Islet of Langerhans (tissue), 1 donor: ENCODE data around the gene NXPH2.
"Not testable (repeated sequence)": the region's sequence is repeated elsewhere in the genome, so short reads cannot be mapped to it uniquely, and the experiment has no call there.

ENCODE experiments used
- FAIRE-seq: peaks from one replicate; lab custom pipeline; 2011; peaks lifted over from hg19 to GRCh38; lab: Jason Lieb, UNC

The NXPH2 gene

GRCh38 chr2:138752197-138752956 is 27.8 kb downstream of the NXPH2 start:
- no peak for FAIRE-seq

- no peak for FAIRE-seq
These were observed 35.5 kb downstream of the NXPH2 start for GRCh38 chr2:138744713-138745112.

DNA sequence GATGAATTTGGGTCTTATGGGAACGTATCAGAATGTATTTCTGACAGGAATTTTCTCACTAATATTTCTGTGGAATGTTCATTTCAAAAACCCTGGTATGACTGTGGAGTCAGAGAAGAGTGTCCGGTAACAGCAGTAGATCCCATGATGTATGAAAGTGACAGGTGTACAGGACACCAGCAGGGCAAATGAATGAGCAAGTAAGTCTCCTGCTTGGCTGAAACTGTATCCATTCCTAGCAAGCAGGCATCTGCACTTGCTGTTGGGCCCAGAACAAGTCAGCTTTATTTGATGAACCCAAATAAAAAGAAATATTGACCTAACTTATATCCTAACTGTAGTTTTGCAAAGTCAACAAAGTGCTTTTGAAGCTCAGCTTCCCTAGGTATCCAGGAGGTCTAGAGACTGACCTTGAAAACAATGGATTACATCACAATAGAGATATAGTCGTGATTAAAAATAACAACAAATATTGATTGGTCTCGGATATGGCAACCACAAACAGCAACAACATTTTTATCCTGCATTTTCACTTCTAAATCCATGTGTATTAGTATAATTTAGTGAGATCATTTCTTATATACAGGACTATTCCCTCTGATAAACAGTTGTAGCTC is 37.6 kb downstream of the NXPH2 start:
- FAIRE-seq, result no peak

- FAIRE-seq, result no peak
These were observed 38.3 kb downstream of the NXPH2 start for GRCh38 chr2:138741851-138742250.

DNA sequence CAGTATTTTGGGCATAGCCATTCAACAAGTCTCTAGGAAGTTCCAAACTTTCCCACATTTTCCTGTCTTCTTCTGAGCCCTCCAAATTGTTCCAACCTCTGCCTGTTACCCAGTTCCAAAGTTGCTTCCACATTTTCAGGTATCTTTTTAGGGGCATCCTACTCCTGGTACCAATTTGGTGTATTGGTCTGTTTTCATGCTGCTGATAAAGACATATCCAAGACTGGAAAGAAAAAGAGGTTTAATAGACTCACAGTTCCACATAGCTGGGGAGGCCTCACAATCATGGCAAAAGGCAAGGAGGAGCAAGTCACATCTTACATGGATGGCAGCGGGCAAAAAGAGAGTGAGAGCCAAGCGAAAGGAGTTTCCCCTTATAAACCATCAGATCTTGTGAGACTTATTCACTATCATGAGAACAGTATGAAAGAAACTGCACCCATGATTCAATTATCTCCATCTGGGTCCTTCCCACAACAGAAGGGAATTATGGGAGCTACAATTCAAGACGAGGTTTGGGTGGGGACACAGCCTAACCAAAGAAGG is 43.1 kb downstream of the NXPH2 start:
- FAIRE-seq, result not testable (repeated sequence)

DNA sequence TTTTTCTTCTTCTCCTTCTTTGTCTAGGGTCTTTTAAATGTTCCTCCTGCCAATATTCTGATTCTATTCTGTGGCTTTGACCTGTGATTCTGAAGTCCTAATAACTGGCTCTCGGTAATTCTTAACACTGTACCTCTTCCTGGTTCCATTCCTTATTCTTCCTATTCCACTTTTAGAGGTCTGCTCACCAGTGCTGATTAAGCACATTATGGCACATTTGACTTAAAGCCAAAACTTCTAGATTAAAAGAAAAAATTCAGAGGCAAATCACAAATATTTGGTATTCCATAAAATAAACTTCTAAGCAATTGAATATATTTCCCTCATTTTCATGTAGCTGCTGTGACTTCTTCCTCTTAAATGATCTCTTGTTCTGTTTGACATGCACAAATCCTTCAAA is 47.5 kb downstream of the NXPH2 start:
- no peak for FAIRE-seq

DNA sequence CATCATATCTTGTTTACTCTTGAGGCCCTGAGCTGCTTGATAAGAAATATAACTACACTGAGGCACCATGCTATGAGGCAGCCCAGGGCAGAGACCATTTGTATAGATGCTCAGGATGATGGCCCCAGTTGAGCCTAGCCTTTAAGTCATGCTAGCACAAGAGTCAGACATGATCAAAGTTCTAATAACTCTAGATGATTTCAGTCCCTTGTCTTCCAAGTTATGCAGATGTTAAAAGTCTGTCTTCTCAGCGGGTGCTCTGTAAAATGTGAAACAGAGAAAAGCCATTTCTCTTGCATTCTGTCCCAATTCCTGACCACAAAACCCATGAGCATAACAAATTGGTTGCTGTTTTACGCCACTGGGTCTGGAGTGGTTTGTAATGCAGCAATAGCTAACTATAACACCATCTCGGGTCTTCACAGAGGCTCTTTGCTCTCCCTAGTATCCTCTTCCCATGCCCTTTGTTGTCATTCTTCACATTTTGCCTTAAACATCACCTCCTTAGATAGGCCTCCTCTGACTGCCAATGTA is 49.6 kb downstream of the NXPH2 start:
- no peak for FAIRE-seq

DNA sequence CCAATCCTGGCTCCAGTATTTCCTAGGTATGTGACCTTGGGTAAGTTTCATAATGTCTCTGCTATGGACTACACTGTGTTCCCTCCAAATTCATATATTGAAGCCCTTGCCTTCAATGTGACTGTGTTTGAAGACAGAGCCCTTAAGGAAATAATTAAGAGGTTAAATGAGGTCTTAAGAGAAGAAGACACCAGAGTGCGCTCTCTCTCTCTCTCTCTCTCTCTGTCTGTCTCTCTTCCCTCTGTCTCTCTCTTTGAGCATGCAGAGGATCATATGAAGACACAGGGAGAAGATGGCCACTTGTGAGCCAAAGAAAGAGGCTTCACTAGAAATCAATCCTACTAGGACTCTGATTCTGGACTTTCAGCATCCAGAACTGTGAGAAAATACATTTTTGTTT is 52.2 kb downstream of the NXPH2 start:
- no peak for FAIRE-seq

- no peak for FAIRE-seq
These were observed 53.5 kb downstream of the NXPH2 start for GRCh38 chr2:138726681-138727080.

- no peak for FAIRE-seq
These were observed 55.3 kb downstream of the NXPH2 start for GRCh38 chr2:138724729-138725459.

DNA sequence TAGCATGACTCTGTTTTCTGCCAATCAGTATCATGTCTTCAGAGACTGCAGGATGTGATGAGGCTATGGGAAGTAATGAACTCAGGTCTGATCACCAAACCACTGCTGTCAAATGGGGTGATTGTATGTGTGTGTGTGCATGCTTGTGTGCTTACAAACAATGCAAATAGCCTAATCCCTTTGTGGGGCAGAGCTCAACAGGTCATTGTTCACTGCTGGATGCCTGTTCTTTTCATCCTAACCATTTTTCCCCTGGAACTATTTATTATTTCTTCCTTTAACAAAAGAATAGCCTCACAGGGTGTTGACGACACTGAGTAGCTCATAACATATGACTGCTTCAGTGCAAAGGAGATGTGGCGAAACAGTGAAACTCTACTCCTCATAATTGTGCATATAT is 55.9 kb downstream of the NXPH2 start:
- FAIRE-seq, result no peak

- FAIRE-seq, result no peak
These were observed 56.8 kb downstream of the NXPH2 start for GRCh38 chr2:138723196-138723987.

DNA sequence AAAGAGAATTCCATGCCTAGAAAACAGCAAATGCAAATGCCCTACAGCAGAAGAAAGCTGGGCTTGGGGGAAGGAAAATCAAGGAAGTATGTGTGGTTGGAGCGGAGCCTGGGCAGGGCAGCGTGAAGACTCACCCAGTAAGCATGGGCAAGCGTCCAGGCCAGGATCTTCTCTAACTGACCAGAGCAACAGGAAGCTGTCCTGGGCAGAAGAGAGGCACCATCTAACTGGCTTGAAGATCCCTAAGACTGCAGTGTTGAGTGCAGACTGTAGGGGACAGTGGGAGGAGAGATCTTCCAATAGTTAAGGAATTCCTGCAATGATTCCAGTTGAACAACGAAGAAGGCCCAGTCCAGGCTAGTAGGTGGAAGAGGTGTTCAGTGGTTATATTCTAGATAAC is 57.9 kb downstream of the NXPH2 start:
- no peak for FAIRE-seq

DNA sequence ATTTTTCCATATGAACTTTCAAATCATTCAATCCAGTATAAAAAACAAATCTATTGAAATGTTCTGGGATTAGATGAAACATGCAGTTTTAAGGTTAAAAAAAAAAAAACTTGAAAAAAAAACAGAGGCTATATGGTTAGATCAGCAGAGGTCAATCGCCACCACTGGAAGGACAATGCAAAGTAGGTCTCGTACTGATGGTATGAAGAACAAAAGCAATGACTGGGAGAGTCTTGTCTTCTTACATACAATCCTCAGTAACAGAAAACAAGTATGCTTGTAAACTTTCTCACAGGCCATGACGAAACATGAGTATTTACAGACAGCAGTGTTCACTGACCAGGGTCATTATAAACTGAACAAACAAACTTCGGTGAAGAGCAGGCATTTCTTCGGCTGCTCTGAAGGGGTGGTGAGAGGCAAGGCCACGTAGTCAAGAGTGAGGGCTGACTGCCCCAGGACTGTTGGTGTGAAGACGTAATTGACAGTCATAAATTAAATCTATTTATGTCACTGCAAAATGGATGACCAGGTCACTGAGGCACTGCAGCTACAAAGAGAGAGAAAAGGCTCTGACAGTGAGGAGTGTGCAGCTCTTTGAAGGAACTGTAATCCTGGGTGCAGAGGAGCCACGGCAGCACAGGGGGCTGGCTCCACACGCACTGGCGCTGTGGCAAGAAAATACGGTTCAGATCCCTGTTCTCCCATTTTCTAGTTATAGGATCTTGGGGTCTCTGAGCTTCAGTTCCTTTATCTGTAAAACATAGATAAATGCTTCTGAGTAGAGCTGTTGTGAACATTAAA is 60.0 kb downstream of the NXPH2 start:
- no peak for FAIRE-seq

GRCh38 chr2:138718405-138718804 is 61.8 kb downstream of the NXPH2 start:
- no peak for FAIRE-seq

DNA sequence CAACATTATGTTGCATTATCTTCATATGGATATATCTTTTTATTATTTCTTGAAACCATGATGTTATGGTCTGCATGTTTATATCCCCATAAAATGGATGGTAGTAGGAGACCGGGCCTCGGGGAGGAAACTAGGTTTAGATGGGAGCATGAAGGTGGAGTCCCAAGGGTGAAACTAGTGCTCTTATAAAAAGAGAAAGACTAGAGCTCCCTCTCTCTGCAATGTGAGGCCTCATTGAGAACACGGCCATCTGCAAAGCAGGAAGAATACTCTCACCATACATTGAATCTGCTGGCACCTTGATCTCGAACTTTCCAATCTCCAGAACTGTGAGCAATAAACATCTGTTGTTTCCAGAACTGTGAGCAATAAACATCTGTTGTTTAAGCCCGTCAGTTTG is 64.0 kb downstream of the NXPH2 start:
- no peak for FAIRE-seq

DNA sequence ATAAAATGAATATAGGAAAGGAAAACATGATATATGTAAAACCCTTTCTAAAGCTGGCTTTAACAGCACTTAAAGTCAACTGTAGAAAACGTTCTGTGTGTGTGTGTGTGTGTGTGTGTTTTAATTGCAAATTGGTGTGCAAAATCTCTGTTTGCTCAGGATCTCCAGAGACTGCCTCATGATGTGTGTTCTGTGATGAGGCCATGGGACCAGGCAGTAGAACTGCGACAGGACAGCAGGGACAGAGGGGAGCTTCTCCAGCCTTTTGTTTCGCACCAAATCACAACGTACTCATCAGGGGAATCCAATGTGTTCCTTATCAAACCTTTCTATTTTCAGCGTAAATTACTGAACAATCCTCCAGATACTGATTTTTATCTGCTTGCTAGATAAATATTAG is 66.7 kb downstream of the NXPH2 start:
- no peak for FAIRE-seq

GRCh38 chr2:138713069-138713496 is 67.1 kb downstream of the NXPH2 start:
- FAIRE-seq, result no peak

DNA sequence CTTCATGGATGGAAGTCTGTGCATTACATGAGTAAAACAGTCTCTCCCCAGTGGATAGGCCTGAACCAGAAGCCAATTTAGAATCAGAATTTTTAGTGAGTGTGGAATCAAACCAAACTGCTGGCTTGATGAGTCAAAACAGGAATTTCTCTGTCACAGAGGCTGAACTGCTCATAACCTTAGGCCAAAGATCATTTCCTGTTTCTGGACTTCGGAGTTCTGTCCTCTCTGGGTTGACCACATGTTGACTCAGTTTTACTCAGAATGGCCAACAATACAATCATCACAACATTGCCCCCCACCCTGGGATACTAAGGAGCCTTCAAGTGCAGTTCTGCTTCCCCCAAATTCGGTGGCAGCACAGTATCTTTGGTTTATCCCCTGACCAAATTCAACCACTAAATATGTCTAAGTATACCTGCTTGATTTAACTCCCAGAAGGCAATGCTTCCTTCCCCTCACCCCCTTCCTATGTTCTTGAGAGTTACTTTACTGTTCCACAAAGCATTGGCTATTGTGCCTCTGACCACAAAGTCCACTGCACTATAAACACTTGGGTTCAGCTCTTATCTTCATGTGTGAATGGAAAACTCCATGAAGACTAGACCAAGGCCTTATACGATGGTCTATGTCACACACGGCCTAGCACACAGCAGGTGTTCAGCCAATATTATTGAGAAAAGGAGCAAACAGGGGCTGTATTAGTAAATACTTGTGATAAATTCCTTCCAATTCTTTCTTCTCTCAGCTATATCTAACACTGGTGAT is 67.8 kb downstream of the NXPH2 start:
- FAIRE-seq, result no peak

DNA sequence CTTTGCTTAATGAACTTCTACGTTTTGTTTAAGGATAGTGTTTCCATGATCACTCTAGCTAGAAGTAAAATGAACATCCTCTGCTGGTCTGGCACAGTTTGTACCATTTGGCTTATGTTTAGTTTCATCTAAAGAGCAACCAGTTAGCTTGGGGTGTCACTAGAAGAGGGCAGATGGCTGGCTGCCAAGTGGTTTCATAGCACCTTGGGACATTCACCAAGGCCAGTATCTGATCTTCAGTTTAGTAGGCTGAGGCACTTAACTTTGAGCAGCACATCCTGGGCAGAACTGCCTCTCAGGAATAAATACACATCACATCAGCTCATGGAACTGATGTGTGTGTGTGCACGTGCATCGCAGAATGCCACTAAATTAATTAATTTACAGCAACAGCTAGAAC is 68.4 kb downstream of the NXPH2 start:
- no peak for FAIRE-seq
